Measurements from ENCODE around the gene RAB10. TPM values are rescaled to one million over a fixed set of nuclear protein-coding genes. Genes with fewer than 3 reads are reported as not detected.

RAB10 gene
- total and polyA plus RNA-seq, 2 of the 13 experiments (the other 11 are each of a cell fraction or from before 2014, with no cell fraction given): 48.2 to 120 TPM

GRCh38 chr2:26033818-26034636, at the start of gene RAB10 (continued):
- TF ChIP-seq MTA1 (CRISPR knock-in tag; IDR thresholded peaks at IDR 0.05; ENCODE audit: borderline replicate concordance): peak; percentile 88; the same call in 1 of the 2 replicates
- peak in 1 of 2 experiments; percentile 44; a peak in 1 of 4 replicates for TF ChIP-seq REST (IDR thresholded peaks at IDR 0.05; ENCODE audit: borderline replicate concordance in 1 of 2, low read depth in 1 of 2, low read length in 2 of 2)
- TF ChIP-seq MAFK (conservative IDR thresholded peaks at IDR 0.05 in 1 of 2, IDR thresholded peaks at IDR 0.05 in 1 of 2; ENCODE audit: low read length in 2 of 2): no peak
- peak; percentile 81 for TF ChIP-seq HMG20B (CRISPR knock-in tag; conservative IDR thresholded peaks at IDR 0.05)
- TF ChIP-seq ZNF577 (CRISPR knock-in tag; IDR thresholded peaks at IDR 0.05; ENCODE audit: borderline replicate concordance, low read depth): 0 out of 2 replicates have a peak, but pooled peaks have one; percentile 20
- 0 out of 2 replicates have a peak, but pooled peaks have one; percentile 69 for TF ChIP-seq ZNF550 (CRISPR knock-in tag; IDR thresholded peaks at IDR 0.05; ENCODE audit: borderline replicate concordance)
- peak; percentile 74 for TF ChIP-seq SIX4 (CRISPR knock-in tag; IDR thresholded peaks at IDR 0.05)
- TF ChIP-seq DMAP1 (CRISPR knock-in tag; IDR thresholded peaks at IDR 0.05): peak; percentile 94
- TF ChIP-seq, protein P1, sequence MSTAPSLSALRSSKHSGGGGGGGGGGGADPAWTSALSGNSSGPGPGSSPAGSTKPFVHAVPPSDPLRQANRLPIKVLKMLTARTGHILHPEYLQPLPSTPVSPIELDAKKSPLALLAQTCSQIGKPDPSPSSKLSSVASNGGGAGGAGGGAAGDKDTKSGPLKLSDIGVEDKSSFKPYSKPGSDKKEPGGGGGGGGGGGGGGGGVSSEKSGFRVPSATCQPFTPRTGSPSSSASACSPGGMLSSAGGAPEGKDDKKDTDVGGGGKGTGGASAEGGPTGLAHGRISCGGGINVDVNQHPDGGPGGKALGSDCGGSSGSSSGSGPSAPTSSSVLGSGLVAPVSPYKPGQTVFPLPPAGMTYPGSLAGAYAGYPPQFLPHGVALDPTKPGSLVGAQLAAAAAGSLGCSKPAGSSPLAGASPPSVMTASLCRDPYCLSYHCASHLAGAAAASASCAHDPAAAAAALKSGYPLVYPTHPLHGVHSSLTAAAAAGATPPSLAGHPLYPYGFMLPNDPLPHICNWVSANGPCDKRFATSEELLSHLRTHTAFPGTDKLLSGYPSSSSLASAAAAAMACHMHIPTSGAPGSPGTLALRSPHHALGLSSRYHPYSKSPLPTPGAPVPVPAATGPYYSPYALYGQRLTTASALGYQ (CRISPR knock-in tag; IDR thresholded peaks at IDR 0.05): peak; percentile 90; the same call in 1 of the 2 replicates
- TF ChIP-seq, protein P2, sequence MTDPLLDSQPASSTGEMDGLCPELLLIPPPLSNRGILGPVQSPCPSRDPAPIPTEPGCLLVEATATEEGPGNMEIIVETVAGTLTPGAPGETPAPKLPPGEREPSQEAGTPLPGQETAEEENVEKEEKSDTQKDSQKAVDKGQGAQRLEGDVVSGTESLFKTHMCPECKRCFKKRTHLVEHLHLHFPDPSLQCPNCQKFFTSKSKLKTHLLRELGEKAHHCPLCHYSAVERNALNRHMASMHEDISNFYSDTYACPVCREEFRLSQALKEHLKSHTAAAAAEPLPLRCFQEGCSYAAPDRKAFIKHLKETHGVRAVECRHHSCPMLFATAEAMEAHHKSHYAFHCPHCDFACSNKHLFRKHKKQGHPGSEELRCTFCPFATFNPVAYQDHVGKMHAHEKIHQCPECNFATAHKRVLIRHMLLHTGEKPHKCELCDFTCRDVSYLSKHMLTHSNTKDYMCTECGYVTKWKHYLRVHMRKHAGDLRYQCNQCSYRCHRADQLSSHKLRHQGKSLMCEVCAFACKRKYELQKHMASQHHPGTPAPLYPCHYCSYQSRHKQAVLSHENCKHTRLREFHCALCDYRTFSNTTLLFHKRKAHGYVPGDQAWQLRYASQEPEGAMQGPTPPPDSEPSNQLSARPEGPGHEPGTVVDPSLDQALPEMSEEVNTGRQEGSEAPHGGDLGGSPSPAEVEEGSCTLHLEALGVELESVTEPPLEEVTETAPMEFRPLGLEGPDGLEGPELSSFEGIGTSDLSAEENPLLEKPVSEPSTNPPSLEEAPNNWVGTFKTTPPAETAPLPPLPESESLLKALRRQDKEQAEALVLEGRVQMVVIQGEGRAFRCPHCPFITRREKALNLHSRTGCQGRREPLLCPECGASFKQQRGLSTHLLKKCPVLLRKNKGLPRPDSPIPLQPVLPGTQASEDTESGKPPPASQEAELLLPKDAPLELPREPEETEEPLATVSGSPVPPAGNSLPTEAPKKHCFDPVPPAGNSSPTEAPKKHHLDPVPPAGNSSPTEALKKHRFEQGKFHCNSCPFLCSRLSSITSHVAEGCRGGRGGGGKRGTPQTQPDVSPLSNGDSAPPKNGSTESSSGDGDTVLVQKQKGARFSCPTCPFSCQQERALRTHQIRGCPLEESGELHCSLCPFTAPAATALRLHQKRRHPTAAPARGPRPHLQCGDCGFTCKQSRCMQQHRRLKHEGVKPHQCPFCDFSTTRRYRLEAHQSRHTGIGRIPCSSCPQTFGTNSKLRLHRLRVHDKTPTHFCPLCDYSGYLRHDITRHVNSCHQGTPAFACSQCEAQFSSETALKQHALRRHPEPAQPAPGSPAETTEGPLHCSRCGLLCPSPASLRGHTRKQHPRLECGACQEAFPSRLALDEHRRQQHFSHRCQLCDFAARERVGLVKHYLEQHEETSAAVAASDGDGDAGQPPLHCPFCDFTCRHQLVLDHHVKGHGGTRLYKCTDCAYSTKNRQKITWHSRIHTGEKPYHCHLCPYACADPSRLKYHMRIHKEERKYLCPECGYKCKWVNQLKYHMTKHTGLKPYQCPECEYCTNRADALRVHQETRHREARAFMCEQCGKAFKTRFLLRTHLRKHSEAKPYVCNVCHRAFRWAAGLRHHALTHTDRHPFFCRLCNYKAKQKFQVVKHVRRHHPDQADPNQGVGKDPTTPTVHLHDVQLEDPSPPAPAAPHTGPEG (CRISPR knock-in tag; IDR thresholded peaks at IDR 0.05): peak; percentile 98
- TF ChIP-seq, protein P3, sequence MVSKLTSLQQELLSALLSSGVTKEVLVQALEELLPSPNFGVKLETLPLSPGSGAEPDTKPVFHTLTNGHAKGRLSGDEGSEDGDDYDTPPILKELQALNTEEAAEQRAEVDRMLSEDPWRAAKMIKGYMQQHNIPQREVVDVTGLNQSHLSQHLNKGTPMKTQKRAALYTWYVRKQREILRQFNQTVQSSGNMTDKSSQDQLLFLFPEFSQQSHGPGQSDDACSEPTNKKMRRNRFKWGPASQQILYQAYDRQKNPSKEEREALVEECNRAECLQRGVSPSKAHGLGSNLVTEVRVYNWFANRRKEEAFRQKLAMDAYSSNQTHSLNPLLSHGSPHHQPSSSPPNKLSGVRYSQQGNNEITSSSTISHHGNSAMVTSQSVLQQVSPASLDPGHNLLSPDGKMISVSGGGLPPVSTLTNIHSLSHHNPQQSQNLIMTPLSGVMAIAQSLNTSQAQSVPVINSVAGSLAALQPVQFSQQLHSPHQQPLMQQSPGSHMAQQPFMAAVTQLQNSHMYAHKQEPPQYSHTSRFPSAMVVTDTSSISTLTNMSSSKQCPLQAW (CRISPR knock-in tag; IDR thresholded peaks at IDR 0.05): peak; percentile 82
- peak; percentile 86 for TF ChIP-seq MEF2D (CRISPR knock-in tag; IDR thresholded peaks at IDR 0.05)
- TF ChIP-seq, protein P4, sequence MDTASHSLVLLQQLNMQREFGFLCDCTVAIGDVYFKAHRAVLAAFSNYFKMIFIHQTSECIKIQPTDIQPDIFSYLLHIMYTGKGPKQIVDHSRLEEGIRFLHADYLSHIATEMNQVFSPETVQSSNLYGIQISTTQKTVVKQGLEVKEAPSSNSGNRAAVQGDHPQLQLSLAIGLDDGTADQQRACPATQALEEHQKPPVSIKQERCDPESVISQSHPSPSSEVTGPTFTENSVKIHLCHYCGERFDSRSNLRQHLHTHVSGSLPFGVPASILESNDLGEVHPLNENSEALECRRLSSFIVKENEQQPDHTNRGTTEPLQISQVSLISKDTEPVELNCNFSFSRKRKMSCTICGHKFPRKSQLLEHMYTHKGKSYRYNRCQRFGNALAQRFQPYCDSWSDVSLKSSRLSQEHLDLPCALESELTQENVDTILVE (CRISPR knock-in tag; IDR thresholded peaks at IDR 0.05): peak; percentile 87

All from HepG2 (cell line).